ENCODE measurements around the gene KCND1. TPM values are rescaled to one million over a fixed set of nuclear protein-coding genes. Genes with fewer than 3 reads are reported as not detected.

Gene KCND1
- total and polyA plus RNA-seq, 10 of the 15 experiments (the other 5 are each of a cell fraction or from before 2014, with no cell fraction given): 0.02 to 1.0 (median 0.39) TPM

DNA sequence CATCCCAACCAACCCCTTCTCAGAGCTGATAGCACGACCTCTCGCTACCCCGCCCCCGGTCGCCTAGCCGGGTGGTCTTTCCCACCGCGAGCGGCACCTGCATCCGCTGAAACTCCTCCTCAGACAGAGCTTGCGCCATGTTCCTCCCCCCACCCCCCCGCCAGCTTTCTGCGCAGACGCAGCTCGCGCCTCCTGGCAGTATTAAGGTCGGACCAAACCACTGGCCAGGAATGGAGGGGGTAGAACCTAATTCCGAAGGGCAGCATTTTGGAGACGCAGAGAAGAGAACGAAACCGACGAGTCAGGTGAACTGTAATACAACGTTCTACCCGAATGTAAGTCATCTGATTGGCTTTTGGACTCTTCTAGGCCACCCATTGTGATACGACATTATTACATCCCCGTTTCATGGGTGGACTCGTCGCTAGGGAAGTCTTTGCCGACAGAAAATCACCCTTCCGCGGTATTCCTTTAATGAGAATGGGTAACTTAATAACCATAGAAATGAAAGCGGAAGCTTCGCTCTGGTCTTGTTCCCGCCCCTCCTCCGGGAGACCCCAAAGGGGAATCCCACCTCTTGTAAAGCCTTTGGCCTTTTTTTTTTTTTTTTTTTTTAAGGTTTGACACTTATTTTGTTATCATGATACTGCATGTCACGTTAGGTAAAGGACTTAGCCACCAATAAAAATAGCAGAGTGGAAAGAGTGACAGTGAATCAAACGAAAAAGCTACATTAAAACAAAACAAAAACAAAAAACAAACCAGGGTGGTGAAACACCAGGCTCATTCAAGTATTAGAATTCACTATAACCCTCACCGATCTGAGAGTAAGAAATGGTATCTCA, 30.7 kb upstream of the KCND1 start, which contains the start of gene GRIPAP1 (continued):
- TF ChIP-seq, protein P1, sequence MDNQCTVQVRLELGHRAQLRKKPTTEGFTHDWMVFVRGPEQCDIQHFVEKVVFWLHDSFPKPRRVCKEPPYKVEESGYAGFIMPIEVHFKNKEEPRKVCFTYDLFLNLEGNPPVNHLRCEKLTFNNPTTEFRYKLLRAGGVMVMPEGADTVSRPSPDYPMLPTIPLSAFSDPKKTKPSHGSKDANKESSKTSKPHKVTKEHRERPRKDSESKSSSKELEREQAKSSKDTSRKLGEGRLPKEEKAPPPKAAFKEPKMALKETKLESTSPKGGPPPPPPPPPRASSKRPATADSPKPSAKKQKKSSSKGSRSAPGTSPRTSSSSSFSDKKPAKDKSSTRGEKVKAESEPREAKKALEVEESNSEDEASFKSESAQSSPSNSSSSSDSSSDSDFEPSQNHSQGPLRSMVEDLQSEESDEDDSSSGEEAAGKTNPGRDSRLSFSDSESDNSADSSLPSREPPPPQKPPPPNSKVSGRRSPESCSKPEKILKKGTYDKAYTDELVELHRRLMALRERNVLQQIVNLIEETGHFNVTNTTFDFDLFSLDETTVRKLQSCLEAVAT (IDR thresholded peaks at IDR 0.05): 0 out of 2 replicates have a peak, but pooled peaks have one; percentile 3
- TF ChIP-seq JUNB (IDR thresholded peaks at IDR 0.05) (no peak; the same call in 1 of the 2 replicates), LARP7 (IDR thresholded peaks at IDR 0.05) (no peak), JUND (IDR thresholded peaks at IDR 0.05; ENCODE audit: low read depth, low read length) (peak; percentile 91; the same call in 1 of the 2 replicates), FOXM1 (IDR thresholded peaks at IDR 0.05; ENCODE audit: low read depth, low read length) (peak; percentile 41; the same call in 1 of the 2 replicates), POLR2A (IDR thresholded peaks at IDR 0.05; ENCODE audit: low read depth, low read length) (peak; percentile 94), RCOR1 (conservative IDR thresholded peaks at IDR 0.05; ENCODE audit: low read depth, low read length) (no peak), MTA2 (IDR thresholded peaks at IDR 0.05; ENCODE audit: low read depth) (no peak), MEF2A (IDR thresholded peaks at IDR 0.05; ENCODE audit: insufficient read depth, low read depth, low read length) (no peak), HDGF (IDR thresholded peaks at IDR 0.05) (no peak), HDAC6 (IDR thresholded peaks at IDR 0.05; ENCODE audit: unreplicated experiment) (no peak), EED (IDR thresholded peaks at IDR 0.05; ENCODE audit: low read depth) (no peak), KDM1A (IDR thresholded peaks at IDR 0.05; ENCODE audit: borderline replicate concordance) (no peak), CHD4 (IDR thresholded peaks at IDR 0.05) (no peak), EP300 (IDR thresholded peaks at IDR 0.05; ENCODE audit: borderline replicate concordance in 1 of 2, control insufficient read depth in 1 of 2, low read depth in 2 of 2, low read length in 2 of 2) (no peak), NFYA (IDR thresholded peaks at IDR 0.05; ENCODE audit: borderline replicate concordance, low read depth, low read length) (no peak), ZNF622 (IDR thresholded peaks at IDR 0.05) (no peak)
- TF ChIP-seq, protein P2, sequence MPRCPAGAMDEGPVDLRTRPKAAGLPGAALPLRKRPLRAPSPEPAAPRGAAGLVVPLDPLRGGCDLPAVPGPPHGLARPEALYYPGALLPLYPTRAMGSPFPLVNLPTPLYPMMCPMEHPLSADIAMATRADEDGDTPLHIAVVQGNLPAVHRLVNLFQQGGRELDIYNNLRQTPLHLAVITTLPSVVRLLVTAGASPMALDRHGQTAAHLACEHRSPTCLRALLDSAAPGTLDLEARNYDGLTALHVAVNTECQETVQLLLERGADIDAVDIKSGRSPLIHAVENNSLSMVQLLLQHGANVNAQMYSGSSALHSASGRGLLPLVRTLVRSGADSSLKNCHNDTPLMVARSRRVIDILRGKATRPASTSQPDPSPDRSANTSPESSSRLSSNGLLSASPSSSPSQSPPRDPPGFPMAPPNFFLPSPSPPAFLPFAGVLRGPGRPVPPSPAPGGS (IDR thresholded peaks at IDR 0.05; ENCODE audit: borderline replicate concordance, insufficient read depth, low read depth, low read length, poor library complexity, severe bottlenecking): no peak
- TF ChIP-seq, protein P3, sequence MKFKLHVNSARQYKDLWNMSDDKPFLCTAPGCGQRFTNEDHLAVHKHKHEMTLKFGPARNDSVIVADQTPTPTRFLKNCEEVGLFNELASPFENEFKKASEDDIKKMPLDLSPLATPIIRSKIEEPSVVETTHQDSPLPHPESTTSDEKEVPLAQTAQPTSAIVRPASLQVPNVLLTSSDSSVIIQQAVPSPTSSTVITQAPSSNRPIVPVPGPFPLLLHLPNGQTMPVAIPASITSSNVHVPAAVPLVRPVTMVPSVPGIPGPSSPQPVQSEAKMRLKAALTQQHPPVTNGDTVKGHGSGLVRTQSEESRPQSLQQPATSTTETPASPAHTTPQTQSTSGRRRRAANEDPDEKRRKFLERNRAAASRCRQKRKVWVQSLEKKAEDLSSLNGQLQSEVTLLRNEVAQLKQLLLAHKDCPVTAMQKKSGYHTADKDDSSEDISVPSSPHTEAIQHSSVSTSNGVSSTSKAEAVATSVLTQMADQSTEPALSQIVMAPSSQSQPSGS (IDR thresholded peaks at IDR 0.05; ENCODE audit: low read length): no peak
- TF ChIP-seq, protein P4, sequence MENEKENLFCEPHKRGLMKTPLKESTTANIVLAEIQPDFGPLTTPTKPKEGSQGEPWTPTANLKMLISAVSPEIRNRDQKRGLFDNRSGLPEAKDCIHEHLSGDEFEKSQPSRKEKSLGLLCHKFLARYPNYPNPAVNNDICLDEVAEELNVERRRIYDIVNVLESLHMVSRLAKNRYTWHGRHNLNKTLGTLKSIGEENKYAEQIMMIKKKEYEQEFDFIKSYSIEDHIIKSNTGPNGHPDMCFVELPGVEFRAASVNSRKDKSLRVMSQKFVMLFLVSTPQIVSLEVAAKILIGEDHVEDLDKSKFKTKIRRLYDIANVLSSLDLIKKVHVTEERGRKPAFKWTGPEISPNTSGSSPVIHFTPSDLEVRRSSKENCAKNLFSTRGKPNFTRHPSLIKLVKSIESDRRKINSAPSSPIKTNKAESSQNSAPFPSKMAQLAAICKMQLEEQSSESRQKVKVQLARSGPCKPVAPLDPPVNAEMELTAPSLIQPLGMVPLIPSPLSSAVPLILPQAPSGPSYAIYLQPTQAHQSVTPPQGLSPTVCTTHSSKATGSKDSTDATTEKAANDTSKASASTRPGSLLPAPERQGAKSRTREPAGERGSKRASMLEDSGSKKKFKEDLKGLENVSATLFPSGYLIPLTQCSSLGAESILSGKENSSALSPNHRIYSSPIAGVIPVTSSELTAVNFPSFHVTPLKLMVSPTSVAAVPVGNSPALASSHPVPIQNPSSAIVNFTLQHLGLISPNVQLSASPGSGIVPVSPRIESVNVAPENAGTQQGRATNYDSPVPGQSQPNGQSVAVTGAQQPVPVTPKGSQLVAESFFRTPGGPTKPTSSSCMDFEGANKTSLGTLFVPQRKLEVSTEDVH (IDR thresholded peaks at IDR 0.05; ENCODE audit: low read depth, partially characterized antibody): no peak
- TF ChIP-seq, protein P5, sequence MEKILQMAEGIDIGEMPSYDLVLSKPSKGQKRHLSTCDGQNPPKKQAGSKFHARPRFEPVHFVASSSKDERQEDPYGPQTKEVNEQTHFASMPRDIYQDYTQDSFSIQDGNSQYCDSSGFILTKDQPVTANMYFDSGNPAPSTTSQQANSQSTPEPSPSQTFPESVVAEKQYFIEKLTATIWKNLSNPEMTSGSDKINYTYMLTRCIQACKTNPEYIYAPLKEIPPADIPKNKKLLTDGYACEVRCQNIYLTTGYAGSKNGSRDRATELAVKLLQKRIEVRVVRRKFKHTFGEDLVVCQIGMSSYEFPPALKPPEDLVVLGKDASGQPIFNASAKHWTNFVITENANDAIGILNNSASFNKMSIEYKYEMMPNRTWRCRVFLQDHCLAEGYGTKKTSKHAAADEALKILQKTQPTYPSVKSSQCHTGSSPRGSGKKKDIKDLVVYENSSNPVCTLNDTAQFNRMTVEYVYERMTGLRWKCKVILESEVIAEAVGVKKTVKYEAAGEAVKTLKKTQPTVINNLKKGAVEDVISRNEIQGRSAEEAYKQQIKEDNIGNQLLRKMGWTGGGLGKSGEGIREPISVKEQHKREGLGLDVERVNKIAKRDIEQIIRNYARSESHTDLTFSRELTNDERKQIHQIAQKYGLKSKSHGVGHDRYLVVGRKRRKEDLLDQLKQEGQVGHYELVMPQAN (conservative IDR thresholded peaks at IDR 0.05): no peak

All from GM12878 (cell line).